ENCODE data around the gene CD274. TPM values are rescaled to one million over a fixed set of nuclear protein-coding genes. Genes with fewer than 3 reads are reported as not detected.
A peak's percentile ranks its signal among the peaks of the same experiment; 100 is the strongest.

Gene CD274
- total RNA-seq, 2 experiments from 2014 or later = 5.3 to 6.3 TPM

- H3K4me3 Mint-ChIP-seq = no peak overlapping the region
- ChIA-PET CTCF (interaction anchor here (1.4 kb wide), 1 partner anchor 235 kb away, joined by 3 read pairs; no protein-coding TSS in a partner anchor), POLR2A (no interaction called here)
Observed at GRCh38 chr9:5421163-5421562, 29.2 kb upstream of the CD274 start.

GRCh38 chr9:5422276-5422675, 28.1 kb upstream of the CD274 start:
- POLR2A ChIA-PET = no interaction called here
- H3K4me1 ChIP-seq (ENCODE audit: insufficient read depth, low read length) = no peaks in the 10 kb centered on the region
- Mint-ChIP-seq H3K36me3 (ENCODE audit: low read depth) (peaks cover 25% of the 10 kb centered on the region), H3K27me3 (no peaks in the 10 kb centered on the region), H3K9me3 (no peaks in the 10 kb centered on the region), H3K4me3 (no peak overlapping the region), H3K4me1 (ENCODE audit: low read depth) (peaks cover 5% of the 10 kb centered on the region), H3K27ac (no peak overlapping the region)
- peaks cover 0 to 5% of the 10 kb centered on the region in 2 experiments for H3K9me3 ChIP-seq (ENCODE audit: control insufficient read depth in 1 of 2, insufficient read depth in 1 of 2, low read length in 2 of 2)
- CTCF ChIA-PET = interaction anchor here (1.4 kb wide), 1 partner anchor 236 kb away, joined by 3 read pairs; no protein-coding TSS in a partner anchor
- no peaks in the 10 kb centered on the region for H3K27me3 ChIP-seq (ENCODE audit: control insufficient read depth in 1 of 2, insufficient read depth in 2 of 2, low read length in 2 of 2)
- no peak overlapping the region for H3K4me3 ChIP-seq (ENCODE audit: low read length)
- DNase-seq = no peak
- H3K27ac ChIP-seq (ENCODE audit: low read depth in 1 of 2, low read length in 2 of 2) = no peak overlapping the region
- no peak for TF ChIP-seq CTCF (IDR thresholded peaks at IDR 0.05)
- no peak for ATAC-seq (ENCODE audit: poor library complexity)
- peaks cover 4% of the 10 kb centered on the region for H3K36me3 ChIP-seq (ENCODE audit: insufficient read depth, low read length)
- intact Hi-C loops (cut with DNase I, micrococcal nuclease) = loop anchor here in 1 of 2 experiments (10.0 kb wide), 1 partner anchor 347 kb away; no protein-coding TSS in a partner anchor

More at GRCh38 chr9:5421163-5421562, 29.2 kb upstream of the CD274 start:
- H3K4me3 ChIP-seq (ENCODE audit: low read length) = no peak overlapping the region
- no peaks in the 10 kb centered on the region for H3K27me3 ChIP-seq (ENCODE audit: control insufficient read depth in 1 of 2, insufficient read depth in 2 of 2, low read length in 2 of 2)
- H3K27ac ChIP-seq (ENCODE audit: low read depth in 1 of 2, low read length in 2 of 2) = no peak overlapping the region
- no peak for DNase-seq
- ATAC-seq (ENCODE audit: poor library complexity) = no peak
- Mint-ChIP-seq H3K4me1 (ENCODE audit: low read depth) (peaks cover 5% of the 10 kb centered on the region), H3K9me3 (no peaks in the 10 kb centered on the region), H3K27me3 (no peaks in the 10 kb centered on the region), H3K27ac (no peak overlapping the region), H3K36me3 (ENCODE audit: low read depth) (peaks cover 29% of the 10 kb centered on the region)
- no peaks in the 10 kb centered on the region for H3K4me1 ChIP-seq (ENCODE audit: insufficient read depth, low read length)
- no peak for TF ChIP-seq CTCF (IDR thresholded peaks at IDR 0.05)
- peaks cover 0 to 5% of the 10 kb centered on the region in 2 experiments for H3K9me3 ChIP-seq (ENCODE audit: control insufficient read depth in 1 of 2, insufficient read depth in 1 of 2, low read length in 2 of 2)
- intact Hi-C loops (cut with DNase I, micrococcal nuclease) = loop anchor here in 1 of 2 experiments (10.0 kb wide), 1 partner anchor 346 kb away; no protein-coding TSS in a partner anchor
- no peaks in the 10 kb centered on the region for H3K36me3 ChIP-seq (ENCODE audit: insufficient read depth, low read length)

- Mint-ChIP-seq H3K27me3 (no peaks in the 10 kb centered on the region), H3K4me1 (ENCODE audit: low read depth) (peaks cover 5% of the 10 kb centered on the region), H3K4me3 (no peak overlapping the region), H3K9me3 (no peaks in the 10 kb centered on the region), H3K36me3 (ENCODE audit: low read depth) (peaks cover 25% of the 10 kb centered on the region), H3K27ac (no peak overlapping the region)
- Histone ChIP-seq H3K36me3 (ENCODE audit: insufficient read depth, low read length) (peaks cover 13% of the 10 kb centered on the region), H3K27me3 (ENCODE audit: control insufficient read depth in 1 of 2, insufficient read depth in 2 of 2, low read length in 2 of 2) (no peaks in the 10 kb centered on the region), H3K4me1 (ENCODE audit: insufficient read depth, low read length) (no peaks in the 10 kb centered on the region), H3K27ac (ENCODE audit: low read depth in 1 of 2, low read length in 2 of 2) (no peak overlapping the region), H3K4me3 (ENCODE audit: low read length) (no peak overlapping the region), H3K9me3 (ENCODE audit: control insufficient read depth in 1 of 2, insufficient read depth in 1 of 2, low read length in 2 of 2) (no peaks in the 10 kb centered on the region)
- POLR2A ChIA-PET = interaction anchor here (0.7 to 1.8 kb wide), 5 partner anchors 12 to 239 kb away, joined by 3 to 11 read pairs (median 3); partner anchors contain the start of genes CD274 and PLGRKT
- ATAC-seq (ENCODE audit: poor library complexity) (peak; percentile 74), DNase-seq (peak in 3 of 14 experiments; percentile 61 to 67 (median 66))
- CTCF ChIA-PET = interaction anchor here (1.1 to 2.5 kb wide), 4 partner anchors 12 to 239 kb away, joined by 3 to 10 read pairs (median 6); partner anchors contain the start of gene PLGRKT
- intact Hi-C loops (cut with DNase I, micrococcal nuclease) = loop anchor here (1.0 to 10.0 kb wide), 4 partner anchors 239 to 663 kb away; no protein-coding TSS in a partner anchor
- TF ChIP-seq CTCF (IDR thresholded peaks at IDR 0.05) = peak; percentile 79
Observed at GRCh38 chr9:5425006-5425628, 25.2 kb upstream of the CD274 start.
